Measurements from ENCODE around the gene DUSP15.
"Not testable (repeated sequence)": the region's sequence is repeated elsewhere in the genome, so short reads cannot be mapped to it uniquely, and the experiment has no call there.

The DUSP15 gene, protein sequence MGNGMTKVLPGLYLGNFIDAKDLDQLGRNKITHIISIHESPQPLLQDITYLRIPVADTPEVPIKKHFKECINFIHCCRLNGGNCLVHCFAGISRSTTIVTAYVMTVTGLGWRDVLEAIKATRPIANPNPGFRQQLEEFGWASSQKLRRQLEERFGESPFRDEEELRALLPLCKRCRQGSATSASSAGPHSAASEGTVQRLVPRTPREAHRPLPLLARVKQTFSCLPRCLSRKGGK

DNA sequence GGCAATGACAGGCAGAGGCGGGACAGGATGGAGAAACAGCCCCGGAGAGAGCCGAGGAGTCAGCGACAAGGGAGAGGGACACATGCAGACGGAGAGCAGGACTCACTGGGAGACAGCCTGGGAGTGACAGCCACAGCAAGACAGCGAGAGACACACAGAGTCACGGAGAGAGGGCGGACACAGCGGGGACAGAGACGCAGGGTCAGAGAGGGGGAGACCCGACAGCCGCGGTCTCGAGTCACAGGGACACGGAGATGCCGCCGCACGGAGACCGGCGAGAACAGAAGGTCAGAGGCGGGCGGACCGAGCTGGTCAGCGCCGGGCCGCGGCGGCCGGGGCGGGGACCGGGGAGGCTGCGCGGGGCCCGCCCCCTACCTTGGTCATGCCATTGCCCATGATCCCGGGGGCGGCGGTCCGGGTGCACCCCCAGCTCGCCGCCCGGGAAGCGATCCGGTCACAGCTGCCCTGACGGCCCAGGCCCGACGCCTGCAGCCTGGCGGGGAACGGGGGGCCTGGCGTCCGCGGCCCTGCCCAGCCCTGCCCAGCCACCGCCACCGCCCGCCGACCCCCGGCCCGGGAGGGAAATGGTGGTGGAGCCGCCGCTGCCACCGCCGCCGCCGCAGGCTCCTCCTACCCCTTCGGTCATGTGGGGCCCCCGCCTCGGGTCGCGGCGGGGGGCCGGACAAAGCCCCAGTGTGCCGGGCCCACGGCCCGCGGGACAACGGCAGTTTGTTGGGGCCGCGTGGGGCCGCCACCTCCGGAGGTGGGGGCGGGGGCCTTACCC lies at the start of gene DUSP15, which contains the start of gene TTLL9:
Gene DUSP15, minus strand, starts transcription at position 586 of the 784 bp plus-strand sequence. Its CDS starts 190 bp downstream, at position 396.
Gene TTLL9, plus strand, starts transcription at position 693 of the 784 bp plus-strand sequence. CDS start 493 bp downstream, outside the sequence.
- DNase-seq: no peak

DNA sequence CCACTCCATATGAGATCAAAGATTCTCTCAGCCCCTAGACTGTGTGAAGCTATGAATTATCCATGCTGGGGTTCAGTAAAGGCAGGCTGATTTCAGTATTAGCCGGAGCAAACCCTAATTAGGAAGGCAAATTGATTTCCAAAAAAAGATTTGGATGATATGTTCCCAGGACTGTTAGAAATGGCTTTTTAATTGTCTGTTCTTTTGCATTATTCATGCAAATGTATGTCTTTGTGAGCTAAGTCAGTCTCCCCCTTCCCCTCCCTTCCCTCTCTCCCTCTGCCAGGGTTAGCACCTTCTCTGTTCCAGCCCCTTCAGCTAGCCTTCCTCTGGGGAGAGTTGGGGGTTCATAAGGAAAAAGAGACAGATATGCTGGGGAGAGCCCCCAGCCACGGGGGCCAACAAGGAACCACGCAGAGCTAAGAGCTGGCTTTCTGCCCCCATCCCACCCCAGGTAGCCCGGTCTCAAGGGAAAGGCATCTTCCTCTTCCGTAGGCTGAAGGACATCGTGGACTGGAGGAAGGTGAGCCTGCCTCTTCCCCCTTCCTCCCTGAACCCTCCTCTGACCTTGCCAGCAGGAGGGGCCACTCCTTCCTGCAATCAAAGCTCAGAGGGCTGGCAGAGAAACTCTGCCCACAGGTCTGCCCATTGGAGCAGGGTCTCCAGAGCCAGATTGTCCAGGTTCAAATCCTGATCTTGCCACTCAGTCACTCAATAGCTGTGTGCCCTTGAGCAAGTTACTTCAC lies 49.3 kb upstream of the DUSP15 start:
- no peak for DNase-seq

DNA sequence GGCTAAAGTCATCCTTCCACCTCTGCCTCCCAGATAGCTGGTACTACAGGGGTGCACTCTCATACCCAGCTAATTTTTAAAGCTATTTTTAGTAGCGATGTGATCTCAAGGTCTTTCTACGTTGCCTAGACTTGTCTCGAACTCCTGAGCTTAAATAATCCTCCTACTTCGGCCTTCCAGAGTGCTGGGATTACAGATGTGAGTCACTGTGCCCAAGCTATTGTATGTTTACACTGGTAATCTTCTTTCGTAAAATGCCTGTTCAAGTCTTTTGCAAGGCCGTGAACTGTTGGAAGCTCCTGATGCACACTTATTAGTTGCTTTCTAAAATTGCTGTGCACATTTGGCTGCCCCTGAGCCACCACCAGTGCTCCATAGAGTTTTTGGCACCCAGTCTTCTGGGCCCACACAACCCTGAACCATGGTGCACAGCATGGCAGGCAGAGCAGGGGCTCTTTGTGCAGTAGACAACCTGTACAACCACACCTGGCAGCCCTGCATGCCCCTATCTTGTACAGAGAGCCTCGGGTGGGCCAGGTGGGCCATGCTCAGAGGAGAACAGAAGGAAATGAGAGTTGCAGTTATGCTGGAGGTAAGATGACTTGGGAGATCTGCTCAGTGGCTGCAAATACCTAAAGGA lies 48.3 kb upstream of the DUSP15 start:
- no peak for DNase-seq

DNA sequence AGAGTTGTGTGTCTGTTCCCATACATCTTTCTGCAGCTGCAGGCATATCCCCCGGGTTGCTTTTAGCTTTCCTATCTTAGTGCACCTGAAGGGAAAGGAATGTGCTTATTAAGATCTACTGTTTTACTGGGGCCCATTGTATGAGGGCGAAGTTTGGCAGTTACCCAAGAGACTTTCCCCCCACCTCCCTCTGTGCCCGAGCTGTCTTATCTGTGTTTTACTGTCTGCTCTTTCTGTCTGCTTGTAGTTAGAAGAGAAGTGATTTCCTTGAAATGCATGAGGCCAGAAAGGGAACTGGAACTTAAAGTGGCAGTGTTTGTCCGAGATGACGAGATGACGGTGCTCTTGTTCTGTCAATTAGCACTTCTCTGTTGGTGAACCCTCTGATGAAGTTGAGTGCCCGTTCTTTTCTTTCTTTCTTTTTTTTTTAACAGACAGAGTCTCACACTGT lies 47.7 kb upstream of the DUSP15 start:
- DNase-seq: not testable (repeated sequence)

DNA sequence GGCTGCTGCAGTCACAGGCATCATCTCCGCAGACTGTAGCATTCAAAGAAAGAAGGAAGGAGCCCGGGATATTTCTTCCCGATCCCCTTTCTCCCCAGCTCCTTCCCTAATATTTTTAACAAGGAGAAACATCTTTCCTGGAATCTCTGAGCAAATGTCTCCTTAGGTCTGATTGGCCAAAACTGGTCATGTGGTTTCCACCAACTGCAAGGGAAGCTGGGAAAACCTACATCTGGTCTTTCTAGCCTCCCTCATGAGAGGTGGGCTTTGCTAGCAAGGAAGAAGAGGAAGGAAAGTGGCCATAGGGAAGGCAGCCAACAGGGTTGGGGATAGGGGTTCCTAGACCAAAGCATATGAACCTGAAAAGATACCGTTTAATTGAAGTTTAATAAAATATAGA lies 46.4 kb upstream of the DUSP15 start:
- no peak for DNase-seq

DNA sequence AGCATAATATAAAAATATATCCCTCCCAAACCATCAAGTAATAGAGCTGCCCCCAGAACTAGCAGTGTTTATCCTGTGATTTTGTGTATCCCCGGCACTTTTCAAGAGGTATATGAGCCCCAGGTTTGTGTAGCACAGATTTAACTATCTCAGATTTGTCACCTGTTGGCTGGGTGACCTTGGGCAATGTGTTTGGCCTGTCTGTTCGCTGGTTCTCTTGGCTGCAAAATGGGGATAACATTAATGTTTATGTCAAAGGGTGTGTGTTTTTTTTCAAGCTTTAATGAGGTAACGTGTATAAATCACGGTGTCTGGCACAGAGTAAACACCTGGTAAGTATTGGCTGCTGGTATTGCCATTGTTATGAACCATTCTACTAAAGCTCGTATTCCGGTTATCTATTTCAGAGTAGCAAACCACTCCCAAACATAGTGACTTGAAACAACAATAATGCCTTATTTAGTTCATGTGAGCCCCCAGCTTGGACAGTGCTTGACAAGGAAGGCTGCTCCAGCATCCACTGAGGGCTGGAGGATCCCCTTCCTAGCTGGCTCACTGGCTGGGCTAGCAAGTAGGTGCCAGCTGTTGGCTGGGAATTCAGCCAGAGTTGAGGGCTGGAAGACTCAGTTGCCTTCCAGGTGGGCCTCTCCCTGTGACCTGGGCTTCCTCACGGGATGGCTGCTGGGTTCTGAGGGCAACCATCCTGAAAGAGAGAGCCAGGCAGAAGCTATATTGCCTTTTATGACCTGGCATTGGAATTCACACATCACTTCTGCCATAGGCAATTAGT lies 45.4 kb upstream of the DUSP15 start:
- no peak for DNase-seq

DNA sequence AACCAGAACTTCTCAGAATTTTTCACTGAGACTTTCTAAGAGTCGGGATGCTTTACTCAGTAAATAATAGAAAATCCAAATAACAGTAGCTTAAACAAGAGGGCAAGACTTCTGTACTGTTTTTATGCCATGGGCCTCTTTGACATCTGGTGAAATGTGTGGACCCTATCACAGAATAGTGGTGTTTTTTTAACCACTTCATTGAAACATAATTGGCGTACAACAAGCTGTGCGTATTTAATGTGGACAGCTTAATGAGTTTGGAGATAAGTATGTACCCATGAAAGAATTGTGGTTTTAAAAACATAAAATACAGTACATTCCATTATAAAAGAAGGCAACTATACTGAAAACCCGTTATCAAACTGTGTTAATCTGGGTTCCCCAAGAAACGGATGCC lies 43.8 kb upstream of the DUSP15 start:
- DNase-seq: no peak

DNA sequence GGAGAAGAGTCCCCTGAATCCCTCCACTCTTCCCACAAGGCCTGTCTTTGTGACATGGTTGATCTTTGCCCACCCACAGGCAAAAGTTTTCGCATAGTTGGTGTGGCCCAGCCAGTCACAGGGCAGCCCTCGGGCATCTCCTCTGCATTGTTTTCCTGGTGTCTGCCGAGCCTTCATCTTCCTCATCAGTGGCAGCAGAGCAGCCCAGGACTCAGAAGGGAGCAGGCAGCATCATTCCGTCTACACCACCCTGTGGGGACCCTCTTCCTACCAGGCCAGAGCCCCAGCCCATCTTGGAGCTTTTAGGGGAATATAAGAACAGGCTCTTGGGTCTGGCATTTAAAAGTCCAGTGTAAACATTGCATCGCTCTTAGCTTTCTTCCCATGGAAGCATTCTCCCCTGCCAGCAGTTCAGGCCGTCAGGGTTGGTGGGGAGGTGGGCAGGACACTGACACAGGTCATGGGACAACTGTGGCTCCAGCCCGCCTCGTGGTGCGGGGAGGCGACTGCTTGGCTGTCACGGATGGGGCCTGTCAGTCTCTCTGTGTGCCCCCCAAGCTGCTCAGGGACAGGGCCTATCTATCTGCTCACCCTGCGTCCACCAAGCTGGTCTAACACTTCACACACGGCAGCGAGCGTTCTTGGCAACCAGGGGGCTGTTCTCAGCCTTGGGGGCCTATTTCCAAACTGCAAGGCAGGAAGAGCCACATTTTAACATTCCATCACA lies 43.3 kb upstream of the DUSP15 start:
- no peak for DNase-seq

DNA sequence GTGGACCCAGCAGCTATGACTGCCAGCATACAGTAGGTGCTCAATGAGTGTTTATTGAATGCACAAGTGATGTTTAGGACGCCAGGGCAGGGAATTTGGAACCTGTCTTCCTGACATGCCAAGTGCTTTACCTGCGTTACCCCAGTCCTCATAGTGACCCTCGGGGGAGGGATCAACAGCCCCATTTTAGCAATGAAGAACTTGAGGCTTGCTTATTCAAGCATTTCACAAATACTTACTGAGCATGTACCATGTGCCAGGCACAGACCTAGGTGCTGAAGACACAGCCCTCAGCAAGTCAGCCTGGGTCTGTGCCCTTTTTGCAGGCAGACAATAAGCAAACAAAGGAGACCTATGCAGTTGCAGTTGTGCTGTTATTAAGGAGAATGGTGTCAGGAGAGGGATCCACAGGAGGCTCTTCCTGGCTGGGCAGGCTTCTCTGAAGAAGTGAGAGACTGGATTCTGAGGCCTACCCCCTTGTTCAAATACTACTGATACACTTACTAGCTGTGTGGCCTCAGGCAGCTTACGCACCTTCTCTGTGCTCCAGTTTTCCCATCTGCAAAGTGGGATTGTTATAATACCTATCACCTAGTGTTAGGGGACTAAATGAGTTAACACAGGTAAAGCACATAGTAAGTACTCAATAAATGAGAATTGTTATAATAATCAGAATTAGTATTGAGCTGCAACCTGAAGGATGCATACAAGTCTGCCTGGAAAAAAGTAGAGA lies 39.9 kb upstream of the DUSP15 start:
- no peak for DNase-seq

DNA sequence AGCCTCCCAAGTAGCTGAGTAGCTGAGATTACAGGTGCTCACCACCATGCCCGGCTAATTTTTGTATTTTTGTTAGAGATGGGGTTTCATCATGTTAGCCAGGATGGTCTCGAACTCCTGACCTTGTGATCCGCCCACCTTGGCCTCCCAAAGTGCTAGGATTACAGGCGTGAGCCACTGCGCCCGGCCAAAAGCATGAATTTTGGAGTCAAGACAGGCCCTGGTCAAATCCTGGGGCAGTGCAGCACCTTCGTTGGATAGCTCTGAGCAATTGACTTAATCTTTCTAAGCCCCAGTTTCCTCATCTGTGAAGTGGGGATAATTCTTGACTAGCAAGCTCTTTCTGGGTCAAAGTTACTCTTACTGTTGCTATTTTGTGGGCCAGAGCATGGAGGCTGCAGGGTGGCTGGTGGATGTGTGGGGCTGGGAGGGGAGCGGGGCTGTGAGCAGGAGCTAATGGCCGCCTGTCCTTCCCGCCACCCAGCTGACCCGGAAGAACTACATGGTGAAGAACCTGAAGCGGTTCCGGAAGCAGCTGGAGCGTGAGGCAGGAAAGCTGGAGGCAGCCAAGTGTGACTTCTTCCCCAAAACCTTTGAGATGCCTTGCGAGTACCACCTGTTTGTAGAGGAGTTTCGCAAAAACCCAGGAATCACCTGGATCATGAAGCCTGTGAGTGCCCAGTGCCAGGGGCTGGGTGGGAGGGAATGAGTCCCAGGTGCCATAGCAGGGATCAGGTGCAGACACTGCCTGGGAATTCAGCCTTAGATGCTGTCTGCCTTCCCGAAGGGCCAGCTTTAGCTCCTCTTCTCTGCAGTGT lies 39.1 kb upstream of the DUSP15 start:
- no peak for DNase-seq

DNA sequence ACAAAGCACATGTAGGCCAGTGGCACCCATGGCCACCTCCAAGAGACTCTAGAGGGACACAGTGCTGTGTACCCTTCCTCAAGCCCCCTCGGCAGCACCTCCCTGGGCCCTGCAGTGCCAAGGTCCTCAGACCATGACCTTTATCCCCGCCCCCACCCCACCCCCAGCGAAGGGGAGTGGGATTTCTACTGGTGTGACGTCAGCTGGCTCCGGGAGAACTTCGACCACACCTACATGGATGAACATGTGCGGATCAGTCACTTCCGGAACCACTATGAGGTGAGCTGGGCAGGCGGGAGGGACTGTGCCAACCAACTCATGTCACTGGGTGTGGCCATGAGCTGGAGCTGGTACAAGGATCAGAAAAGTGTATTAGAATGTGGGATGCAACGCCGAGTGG lies 38.1 kb upstream of the DUSP15 start:
- DNase-seq: no peak

DNA sequence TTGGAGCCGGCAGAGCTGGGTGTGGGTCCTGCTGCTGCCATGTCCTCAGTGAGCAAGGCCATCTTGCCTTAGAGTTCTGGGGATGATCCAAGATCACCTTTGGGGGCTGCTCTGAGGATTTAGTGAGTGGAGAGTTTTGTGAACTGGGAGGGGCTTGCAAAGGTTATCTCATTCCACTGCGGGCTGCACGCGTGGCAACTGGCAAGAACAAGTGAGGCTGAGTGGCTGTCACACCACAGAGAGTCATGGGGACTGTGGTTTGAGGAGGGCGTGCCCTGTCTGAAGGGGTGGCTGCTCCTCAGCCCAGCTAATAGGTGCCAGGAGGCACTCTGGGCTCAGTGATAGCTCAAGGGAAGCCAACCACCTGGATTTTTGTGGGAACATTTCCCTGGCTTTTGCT lies 37.7 kb upstream of the DUSP15 start:
- DNase-seq: no peak

DNA sequence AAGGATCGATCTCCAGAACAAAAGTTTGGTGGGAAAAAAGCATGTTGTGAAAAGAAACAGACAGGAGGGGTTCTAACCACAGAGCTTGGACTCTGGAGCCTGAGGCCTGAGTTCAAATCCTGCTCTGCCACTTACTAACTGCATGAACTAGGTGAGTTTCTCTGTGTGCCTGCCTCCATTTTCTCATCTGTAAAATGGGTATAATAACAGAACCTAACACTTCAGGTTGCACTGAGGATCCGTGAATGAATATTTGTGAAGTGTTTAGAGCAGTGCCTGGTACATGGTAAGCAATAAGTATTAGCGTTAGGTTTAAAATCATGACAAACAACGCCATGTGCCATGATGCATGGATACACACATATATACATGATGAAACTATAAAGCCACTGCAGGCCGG lies 36.7 kb upstream of the DUSP15 start:
- DNase-seq: no peak

DNA sequence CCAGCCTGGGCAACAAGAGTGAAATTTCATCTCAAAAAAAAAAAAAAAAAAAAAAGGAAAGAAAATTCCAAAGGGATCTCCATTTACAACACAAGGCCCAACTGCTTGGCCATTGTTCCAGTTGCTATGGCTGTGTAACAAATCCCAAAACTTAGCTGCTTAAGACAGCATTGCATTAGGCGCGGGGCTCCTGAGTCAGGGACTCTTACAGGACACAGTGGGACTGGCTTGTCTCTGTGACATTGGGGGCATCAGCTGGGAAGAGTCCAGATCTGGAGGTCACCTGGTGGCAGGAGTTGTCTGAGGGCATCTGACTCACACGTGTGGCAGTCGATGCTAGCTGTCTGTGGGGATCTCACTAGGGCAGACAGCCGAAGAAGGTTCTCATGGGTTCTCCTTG lies 35.7 kb upstream of the DUSP15 start:
- DNase-seq: no peak

DNA sequence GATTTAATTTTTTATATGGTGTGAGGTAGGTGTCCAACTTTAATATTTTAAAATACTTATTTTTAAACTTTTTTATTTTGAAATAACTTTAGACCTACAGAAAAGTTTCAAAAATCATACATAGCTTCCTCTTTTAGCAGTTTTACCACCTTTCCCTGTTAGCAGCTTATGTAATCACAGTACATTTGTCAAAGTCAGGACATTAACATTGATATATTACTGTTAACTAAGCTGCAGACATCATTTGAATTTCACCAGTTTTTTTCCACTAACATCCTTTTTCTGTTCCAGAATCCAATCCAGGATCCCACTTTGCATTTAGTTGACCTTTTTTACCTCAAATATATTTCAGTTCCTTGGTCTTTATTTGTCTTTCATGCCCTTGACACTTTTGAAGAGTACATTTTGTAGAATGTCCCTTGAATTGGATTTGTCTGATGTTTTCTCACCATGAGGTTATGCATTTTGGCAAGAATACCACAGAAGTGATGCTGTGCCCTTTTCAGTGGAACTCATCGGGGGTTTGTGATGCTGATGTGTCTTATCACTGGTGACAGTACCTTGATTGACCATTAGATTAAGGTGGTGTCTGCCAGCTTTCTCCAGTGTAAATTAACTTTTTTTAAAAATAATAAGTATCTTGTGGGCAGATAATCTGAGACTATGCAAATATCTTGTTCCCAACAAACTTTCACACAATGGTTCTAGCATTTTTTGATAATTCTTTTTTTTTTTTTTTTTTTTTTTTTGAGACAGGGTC lies 33.5 kb upstream of the DUSP15 start:
- DNase-seq: no peak

DNA sequence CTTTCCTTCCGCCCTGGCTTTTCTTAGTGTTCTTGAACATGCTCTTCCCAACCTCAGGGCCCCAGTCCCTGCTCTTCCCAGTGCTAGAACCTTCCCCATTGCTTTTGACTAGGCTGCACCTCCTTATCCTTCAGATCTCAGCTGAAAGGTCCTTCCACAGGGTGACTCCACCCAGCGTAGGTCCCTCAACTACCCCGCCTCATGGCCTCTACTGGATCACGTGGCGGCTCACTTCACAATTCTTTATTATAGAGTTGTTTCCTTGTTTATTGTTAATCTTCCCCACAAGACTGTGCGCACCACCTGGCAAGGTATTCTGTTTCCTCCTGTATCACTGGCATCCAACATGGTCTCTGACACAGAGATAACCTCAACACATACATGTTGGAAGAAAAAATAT lies 31.3 kb upstream of the DUSP15 start:
- no peak for DNase-seq

DNA sequence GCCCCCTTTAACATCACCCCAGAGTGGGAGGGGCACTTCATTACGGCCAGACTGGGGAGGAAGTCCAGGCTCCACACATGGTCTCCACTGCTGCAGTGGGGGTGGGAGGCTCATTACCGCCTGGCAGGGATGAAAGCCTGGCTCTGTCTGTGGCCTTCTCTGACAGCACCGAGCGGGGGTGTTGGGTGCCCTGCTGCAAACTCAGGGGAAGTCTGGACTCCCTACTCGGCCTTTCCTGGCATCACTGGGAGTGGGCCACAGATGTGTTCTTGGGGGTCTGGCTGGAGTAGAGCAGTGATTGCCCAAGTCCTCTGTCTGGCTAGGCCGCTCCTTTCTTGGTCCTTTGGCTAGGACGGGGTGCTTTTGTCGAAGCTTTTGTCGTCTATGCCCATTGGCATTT lies 27.2 kb upstream of the DUSP15 start:
- no peak for DNase-seq

DNA sequence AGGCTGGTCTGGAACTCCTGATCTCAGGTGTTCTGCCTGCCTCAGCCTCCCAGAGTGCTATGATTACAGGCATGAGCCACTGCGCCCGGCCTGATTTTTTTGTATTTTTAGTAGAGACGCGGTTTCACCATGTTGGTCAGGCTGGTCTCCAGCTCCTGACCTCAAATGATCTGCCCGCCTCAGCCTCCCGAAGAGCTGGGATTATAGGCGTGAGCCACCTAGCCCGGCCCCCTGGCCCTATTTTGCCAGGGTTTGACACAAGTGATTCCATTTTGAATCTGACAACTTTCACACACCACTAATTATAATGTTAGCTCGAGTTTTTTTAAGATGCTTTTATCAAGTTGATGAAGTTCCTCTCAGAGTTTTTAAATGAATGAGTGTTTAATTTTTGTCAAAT lies 25.7 kb upstream of the DUSP15 start:
- DNase-seq: no peak

DNA sequence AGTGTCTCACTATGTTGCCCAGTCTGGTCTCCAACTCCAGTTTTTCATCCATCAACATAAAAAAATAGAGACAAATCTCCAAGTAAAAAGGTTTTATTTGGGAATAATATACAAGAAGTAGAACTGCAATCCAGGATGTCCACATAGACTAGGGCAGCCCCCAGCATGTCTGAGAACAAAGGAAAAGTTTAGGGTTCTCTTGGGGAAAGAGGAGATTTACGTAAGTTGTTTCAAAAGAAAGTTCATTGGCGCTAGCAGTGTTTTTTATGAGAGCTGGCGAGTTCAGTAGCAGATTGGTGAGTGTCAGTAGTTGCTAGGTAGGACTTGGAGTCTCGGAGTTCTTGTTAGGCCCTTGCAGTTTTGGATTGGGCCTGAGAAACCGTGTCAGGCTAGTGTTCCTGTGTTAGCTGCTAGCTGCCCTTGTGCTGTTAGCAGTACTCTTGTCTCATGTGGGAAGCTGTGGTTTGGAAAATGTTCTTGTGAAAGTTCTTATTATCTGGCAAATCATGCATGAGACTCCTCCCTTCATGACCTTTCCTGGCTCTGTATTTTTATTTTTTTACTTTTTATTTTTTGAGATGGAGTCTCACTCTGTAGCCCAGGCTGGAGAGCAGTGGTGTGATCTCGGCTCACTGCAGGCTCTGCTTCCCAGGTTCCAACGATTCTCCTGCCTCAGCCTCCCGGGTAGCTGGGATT lies 24.8 kb upstream of the DUSP15 start:
- DNase-seq: no peak
